Stomach (tissue), 9 donors: ENCODE measurements around the gene CABLES2. TPM values are rescaled to one million over a fixed set of nuclear protein-coding genes. Genes with fewer than 3 reads are reported as not detected.

Experiments
- DNase-seq, 2 donors: peaks; one replicate each; pipeline versions ENCODE4 v3.0.0 to v3.0.0-alpha.2; 2013 to 2019
- H3K27ac ChIP-seq, 5 donors: fragments of 200-600 bp in 4 of 5; sonication (generic) in 4 of 5; one replicate each; pipeline ENCODE4 v1.5.1; 2013 to 2019; ENCODE audit warnings: mild to moderate bottlenecking in 1 of 5, moderate library complexity in 1 of 5
- H3K27me3 ChIP-seq, 3 donors: fragments of 200-600 bp; sonication (generic); one replicate each; pipeline ENCODE4 v1.5.1; 2017 to 2019; ENCODE audit warnings: mixed run types in 1 of 3
- H3K36me3 ChIP-seq, 4 donors: fragments of 200-600 bp; sonication (generic); 1 replicate in 3 of 4; 2 replicates in 1 of 4; pipeline ENCODE4 v1.5.1; 2016 to 2019
- H3K4me1 ChIP-seq, 4 donors: fragments of 200-600 bp; sonication (generic); one replicate each; pipeline ENCODE4 v1.5.1; 2016 to 2019
- H3K4me3 ChIP-seq, 4 donors: fragments of 200-600 bp; sonication (generic) in 3 of 4; one replicate each; pipeline ENCODE4 v1.5.1; 2016 to 2019; ENCODE audit warnings: mild to moderate bottlenecking in 1 of 4
- H3K9me3 ChIP-seq, 4 donors: fragments of 200-600 bp; sonication (generic); one replicate each; pipeline ENCODE4 v1.5.1; 2016 to 2019
- EP300 ChIP-seq: sonication (generic); formaldehyde crosslinking; IDR thresholded peaks from one replicate; pipeline ENCODE4 v1.6.1; 2017; ENCODE audit warnings: antibody characterized with exemption
- POLR2A ChIP-seq, 4 donors: fragments of 450-650 bp; IDR thresholded peaks; one replicate each; pipeline ENCODE4 v1.6.1; 2016; ENCODE audit warnings: antibody characterized with exemption in 4 of 4, control low read depth in 2 of 4, mild to moderate bottlenecking in 1 of 4, moderate library complexity in 1 of 4
- POLR2AphosphoS5 ChIP-seq, 3 donors: sonication (generic); formaldehyde crosslinking; IDR thresholded peaks; one replicate each; pipeline ENCODE4 v1.6.1; 2016; ENCODE audit warnings: antibody characterized with exemption in 3 of 3
- WGBS, 5 donors: extraction: QIAGEN DNeasy Blood & Tissue Kit in 3 of 5; methylation state at CpG; one replicate each; pipeline versions ENCODE4 v1.1.5 to v1.1.7; 2013 to 2018; 5-methylcytosine and 5-hydroxymethylcytosine counted together
- intact Hi-C: fragments of 100-400 bp; cut with DNase I; formaldehyde crosslinking; loops from one replicate; pipeline ENCODE4 v1.15.1; 2023; ENCODE audit warnings: low total_unique reads
- polyA plus RNA-seq, 3 donors: library from polyadenylated mRNA; stranded (reverse); fragments of 200-250 nt; gene quantifications; one replicate each; pipeline ENCODE4 v1.2.3, GENCODE V29; 2013
- total RNA-seq, 5 donors: library from RNA; depleted of rRNA; stranded (reverse); fragments of >200 nt; gene quantifications; one replicate each; pipeline versions ENCODE4 v1.1.0 to v1.2.3, GENCODE V29; 2014 to 2016
- TF ChIP-seq, protein P1 (sequence below), 7 experiments: fragments of 450-650 bp in 4 of 7; fragments of 200-600 bp in 3 of 7; sonication (generic) in 3 of 7; IDR thresholded peaks; one replicate each; pipeline ENCODE4 v1.5.1; 2016 to 2019; ENCODE audit warnings: antibody characterized with exemption in 7 of 7, control low read depth in 2 of 7, mild to moderate bottlenecking in 1 of 7
- donor health status: healthy with polysubstance abuse.
- donor health status: Bipolar disorder and iron deficiency.
- donor health status: healthy.

Gene CABLES2
- total and polyA plus RNA-seq, 8 donors, result 0.55 to 7.8 (median 1.9) TPM

DNA sequence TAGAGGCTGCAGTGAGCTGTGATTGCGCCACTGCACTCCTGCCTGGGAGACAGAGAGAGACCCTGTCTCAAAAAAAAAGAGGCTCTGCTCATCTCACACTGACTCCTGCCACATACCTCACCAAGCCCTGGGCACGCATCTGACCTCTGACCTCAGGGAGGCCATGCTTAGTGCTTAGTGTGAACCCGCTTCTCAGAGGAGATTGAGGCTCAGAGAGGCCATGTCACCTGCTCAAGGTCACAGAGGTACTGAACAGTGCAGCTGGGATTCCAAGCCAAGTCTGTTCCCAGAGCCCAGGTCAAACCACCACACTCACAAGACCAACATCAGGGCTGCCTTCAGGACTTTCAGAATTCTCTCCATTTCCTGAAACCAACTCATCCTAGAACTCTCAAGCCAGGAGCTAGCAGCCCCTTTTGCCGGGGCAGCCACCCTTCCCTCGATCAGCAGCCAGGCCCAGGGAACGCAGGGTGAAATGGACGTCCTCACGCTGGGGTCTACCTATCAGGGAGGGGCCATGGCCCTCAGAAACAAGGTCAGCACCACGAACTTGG, 2.9 kb downstream of the CABLES2 start:
- DNase-seq, result no peak
- Histone ChIP-seq H3K9me3 (no peaks in the 10 kb centered on the region), H3K27me3 (no peaks in the 10 kb centered on the region), H3K27ac (peak overlapping the region in 1 of 5 donors; percentile 46), H3K4me3 (no peak overlapping the region), H3K36me3 (peaks cover 0 to 33% (median 27%) of the 10 kb centered on the region in 4 donors), H3K4me1 (peaks cover 23 to 40% (median 35%) of the 10 kb centered on the region in 4 donors)
- intact Hi-C loops, result loop anchor here (5.0 kb wide), 1 partner anchor 337 kb away; the partner anchor contains the start of gene TAF4
- TF ChIP-seq POLR2A (IDR thresholded peaks at IDR 0.05), result no peak
- TF ChIP-seq, protein P1, sequence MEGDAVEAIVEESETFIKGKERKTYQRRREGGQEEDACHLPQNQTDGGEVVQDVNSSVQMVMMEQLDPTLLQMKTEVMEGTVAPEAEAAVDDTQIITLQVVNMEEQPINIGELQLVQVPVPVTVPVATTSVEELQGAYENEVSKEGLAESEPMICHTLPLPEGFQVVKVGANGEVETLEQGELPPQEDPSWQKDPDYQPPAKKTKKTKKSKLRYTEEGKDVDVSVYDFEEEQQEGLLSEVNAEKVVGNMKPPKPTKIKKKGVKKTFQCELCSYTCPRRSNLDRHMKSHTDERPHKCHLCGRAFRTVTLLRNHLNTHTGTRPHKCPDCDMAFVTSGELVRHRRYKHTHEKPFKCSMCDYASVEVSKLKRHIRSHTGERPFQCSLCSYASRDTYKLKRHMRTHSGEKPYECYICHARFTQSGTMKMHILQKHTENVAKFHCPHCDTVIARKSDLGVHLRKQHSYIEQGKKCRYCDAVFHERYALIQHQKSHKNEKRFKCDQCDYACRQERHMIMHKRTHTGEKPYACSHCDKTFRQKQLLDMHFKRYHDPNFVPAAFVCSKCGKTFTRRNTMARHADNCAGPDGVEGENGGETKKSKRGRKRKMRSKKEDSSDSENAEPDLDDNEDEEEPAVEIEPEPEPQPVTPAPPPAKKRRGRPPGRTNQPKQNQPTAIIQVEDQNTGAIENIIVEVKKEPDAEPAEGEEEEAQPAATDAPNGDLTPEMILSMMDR (IDR thresholded peaks at IDR 0.05), result no peak
- TF ChIP-seq POLR2AphosphoS5 (IDR thresholded peaks at IDR 0.05), result no peak
- TF ChIP-seq EP300, result no peak
- WGBS, 5 donors, result 84 to 96% (median 93%) methylated on average over 5 to 9 of the region's 9 CpGs

DNA sequence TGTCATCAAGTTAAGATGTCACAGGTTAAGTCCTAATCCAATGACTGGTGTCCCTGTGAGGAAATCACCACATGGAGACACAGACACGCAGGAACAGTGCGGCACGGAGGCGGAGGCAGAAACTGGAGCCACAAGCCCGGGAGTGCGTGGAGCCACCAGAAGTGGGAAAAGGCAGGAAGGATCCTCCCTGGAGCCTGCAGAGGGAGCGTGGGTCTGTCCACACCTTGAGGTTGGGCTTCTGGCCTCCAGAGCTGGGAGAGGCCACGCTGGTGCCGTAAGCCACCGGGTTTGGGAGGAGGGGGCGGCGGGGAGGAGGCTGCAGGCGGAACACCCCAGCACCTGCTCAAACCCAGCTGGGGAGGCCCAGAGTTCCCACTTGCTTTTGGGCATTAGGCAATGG, 3.8 kb downstream of the CABLES2 start:
- Histone ChIP-seq H3K27me3 (no peaks in the 10 kb centered on the region), H3K9me3 (no peaks in the 10 kb centered on the region), H3K36me3 (peaks cover 0 to 33% (median 27%) of the 10 kb centered on the region in 4 donors), H3K4me3 (no peak overlapping the region), H3K4me1 (peaks cover 21 to 36% (median 33%) of the 10 kb centered on the region in 4 donors), H3K27ac (peak overlapping the region in 1 of 5 donors; percentile 46)
- 80 to 84% (median 81%) methylated on average over 13 of the region's 13 CpGs for WGBS, 5 donors
- intact Hi-C loops, result loop anchor here (5.0 kb wide), 1 partner anchor 336 kb away; the partner anchor contains the start of gene TAF4
- DNase-seq, result no peak
- TF ChIP-seq EP300, result no peak
- TF ChIP-seq POLR2AphosphoS5 (IDR thresholded peaks at IDR 0.05), result no peak
- TF ChIP-seq, protein P1 (IDR thresholded peaks at IDR 0.05), result no peak
- TF ChIP-seq POLR2A (IDR thresholded peaks at IDR 0.05), result no peak

DNA sequence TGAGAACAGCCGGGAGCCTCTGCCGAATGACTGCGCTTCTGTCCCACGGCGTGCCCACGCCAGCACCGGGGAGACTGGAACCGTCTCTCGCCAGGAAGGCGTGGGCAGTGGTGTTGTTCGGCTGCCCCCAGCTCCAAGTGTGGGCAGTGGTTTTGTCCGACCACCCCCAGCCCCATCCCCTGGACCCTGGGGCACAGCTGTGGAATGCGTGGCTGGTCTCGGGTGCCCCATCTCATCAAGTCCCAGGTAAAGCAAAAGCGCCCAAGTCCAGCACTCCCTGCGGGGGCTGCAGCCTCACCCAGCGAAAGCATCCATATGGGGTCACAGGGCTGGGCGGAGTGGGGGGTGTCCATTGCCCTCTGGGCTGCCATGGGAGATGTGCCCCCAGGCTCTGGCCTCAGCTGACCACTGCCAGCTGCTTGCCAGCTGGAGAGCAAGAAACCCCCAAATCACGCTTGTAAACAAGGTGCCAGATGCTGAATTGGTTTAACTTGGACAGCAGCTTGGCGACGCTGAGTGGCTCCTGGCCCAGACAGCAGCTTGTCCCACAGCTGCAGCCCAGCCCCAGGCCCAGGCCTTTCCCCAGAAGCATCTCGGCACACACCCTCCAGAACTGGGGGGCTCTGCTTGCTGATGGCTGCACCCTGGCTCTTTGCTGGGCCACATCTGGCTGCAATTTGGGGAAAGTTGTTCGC, 4.5 kb downstream of the CABLES2 start:
- DNase-seq, result no peak
- WGBS, 5 donors, result 92 to 96% (median 94%) methylated on average over 19 to 23 of the region's 23 CpGs
- H3K4me1 ChIP-seq, result peaks cover 19 to 32% (median 27%) of the 10 kb centered on the region in 4 donors
- peaks cover 0 to 33% (median 27%) of the 10 kb centered on the region in 4 donors for H3K36me3 ChIP-seq
- intact Hi-C loops, result loop anchor here (5.0 kb wide), 1 partner anchor 335 kb away; the partner anchor contains the start of gene TAF4
- H3K4me3 ChIP-seq, result no peak overlapping the region
- H3K27me3 ChIP-seq, result no peaks in the 10 kb centered on the region
- H3K27ac ChIP-seq, result no peak overlapping the region
- TF ChIP-seq, protein P1 (IDR thresholded peaks at IDR 0.05), result no peak
- TF ChIP-seq EP300 (no peak), POLR2AphosphoS5 (IDR thresholded peaks at IDR 0.05) (no peak), POLR2A (IDR thresholded peaks at IDR 0.05) (no peak)
- H3K9me3 ChIP-seq, result no peaks in the 10 kb centered on the region

DNA sequence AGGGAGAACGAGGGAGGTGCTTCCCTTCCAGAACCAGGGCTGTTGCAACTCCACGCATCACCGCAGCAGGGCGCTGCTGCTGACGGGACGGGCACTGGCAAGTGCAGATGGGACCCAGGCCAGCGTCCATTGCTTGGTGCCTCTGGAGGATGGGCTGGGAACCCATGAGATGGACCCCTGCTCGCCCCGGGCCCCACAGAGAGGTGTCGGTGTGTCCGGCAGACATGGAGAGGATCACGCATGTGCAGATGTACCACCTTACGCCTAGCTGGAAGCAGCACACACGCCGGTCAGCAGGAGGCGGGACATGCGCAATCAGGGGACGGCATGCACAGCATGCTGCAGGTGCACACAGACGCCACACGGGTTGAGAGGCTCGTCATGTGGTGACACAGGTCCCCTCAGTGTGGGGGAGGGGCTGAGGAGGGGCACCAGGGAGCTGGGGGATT, 5.7 kb downstream of the CABLES2 start:
- no peak for DNase-seq
- TF ChIP-seq EP300 (no peak), POLR2A (IDR thresholded peaks at IDR 0.05) (no peak), POLR2AphosphoS5 (IDR thresholded peaks at IDR 0.05) (no peak)
- TF ChIP-seq, protein P1 (IDR thresholded peaks at IDR 0.05), result no peak
- H3K27me3 ChIP-seq, result no peaks in the 10 kb centered on the region
- peaks cover 0 to 40% (median 27%) of the 10 kb centered on the region in 4 donors for H3K36me3 ChIP-seq
- peaks cover 13 to 24% (median 19%) of the 10 kb centered on the region in 4 donors for H3K4me1 ChIP-seq
- H3K27ac ChIP-seq, result no peak overlapping the region
- 77 to 86% (median 83%) methylated on average over 16 to 21 of the region's 21 CpGs for WGBS, 5 donors
- intact Hi-C loops, result loop anchor here (5.0 kb wide), 1 partner anchor 334 kb away; the partner anchor contains the start of gene TAF4
- no peak overlapping the region for H3K4me3 ChIP-seq
- no peaks in the 10 kb centered on the region for H3K9me3 ChIP-seq
